ENCODE measurements around the gene ZNF135. TPM values are rescaled to one million over a fixed set of nuclear protein-coding genes. Genes with fewer than 3 reads are reported as not detected.

Gene ZNF135
- total and polyA plus RNA-seq, 2 experiments from 2014 or later = 4.3 to 7.4 TPM

DNA sequence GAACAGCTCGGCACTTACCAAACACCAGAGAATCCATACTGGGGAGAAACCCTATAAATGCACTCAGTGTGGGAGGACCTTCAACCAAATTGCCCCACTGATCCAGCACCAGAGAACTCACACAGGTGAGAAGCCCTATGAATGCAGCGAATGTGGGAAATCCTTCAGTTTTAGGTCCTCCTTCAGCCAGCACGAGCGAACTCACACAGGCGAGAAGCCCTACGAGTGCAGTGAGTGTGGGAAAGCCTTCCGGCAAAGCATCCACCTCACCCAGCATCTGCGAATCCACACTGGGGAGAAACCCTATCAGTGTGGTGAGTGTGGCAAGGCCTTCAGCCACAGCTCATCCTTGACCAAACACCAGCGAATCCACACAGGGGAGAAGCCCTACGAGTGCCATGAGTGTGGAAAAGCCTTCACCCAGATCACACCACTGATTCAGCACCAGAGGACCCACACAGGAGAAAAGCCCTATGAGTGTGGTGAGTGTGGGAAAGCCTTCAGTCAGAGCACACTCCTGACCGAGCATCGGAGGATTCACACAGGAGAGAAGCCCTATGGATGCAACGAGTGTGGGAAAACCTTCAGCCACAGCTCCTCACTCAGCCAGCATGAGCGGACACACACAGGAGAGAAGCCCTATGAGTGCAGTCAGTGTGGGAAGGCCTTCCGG, 8.3 kb downstream of the ZNF135 start:
- Histone ChIP-seq H3K9me3 (ENCODE audit: low read depth) (peaks cover 25% of the 10 kb centered on the region), H3K4me2 (no peak overlapping the region), H2AFZ (no peak overlapping the region), H4K20me1 (ENCODE audit: insufficient read depth, poor library complexity, severe bottlenecking) (no peaks in the 10 kb centered on the region), H3K36me3 (replicated peaks; ENCODE audit: insufficient read depth, low read depth) (no peaks in the 10 kb centered on the region), H3K27me3 (no peaks in the 10 kb centered on the region), H3K79me2 (no peaks in the 10 kb centered on the region), H3K9me2 (replicated peaks; ENCODE audit: insufficient read depth) (no peaks in the 10 kb centered on the region), H3K27ac (no peak overlapping the region), H3K4me1 (ENCODE audit: insufficient read depth) (no peaks in the 10 kb centered on the region), H3K4me3 (no peak overlapping the region)
- 93% methylated on average over 15 of the region's 15 CpGs for WGBS (ENCODE audit: low lambda C conversion rate, missing lambda C conversion rate)
- TF ChIP-seq EZH2phosphoT487 (IDR thresholded peaks at IDR 0.05; ENCODE audit: low read depth, severe bottlenecking, unreplicated experiment) (no peak), EZH2 (IDR thresholded peaks at IDR 0.05; ENCODE audit: borderline replicate concordance) (no peak)
- no peak for DNase-seq (ENCODE audit: low spot score)

DNA sequence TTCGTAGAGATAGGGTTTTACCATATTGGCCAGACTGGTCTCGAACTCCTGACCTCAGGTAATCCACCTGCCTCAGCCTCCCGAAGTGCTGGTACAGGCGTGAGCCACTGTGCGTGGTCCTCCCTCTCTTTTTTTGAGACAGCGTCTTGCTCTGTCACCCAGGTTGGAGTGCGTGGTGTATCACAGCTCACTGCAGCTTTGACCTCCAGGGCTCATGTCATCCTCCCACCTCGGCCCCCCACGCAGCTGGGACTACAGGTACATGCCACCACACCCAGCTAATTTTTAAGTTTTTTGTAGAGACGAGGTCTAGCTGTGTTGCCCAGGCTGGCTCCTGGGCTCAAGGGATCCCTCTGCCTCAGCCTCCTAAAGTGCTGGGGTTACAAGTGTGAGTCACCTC, 20.7 kb downstream of the ZNF135 start:
- Histone ChIP-seq H3K79me2 (no peaks in the 10 kb centered on the region), H3K4me3 (no peak overlapping the region), H3K4me1 (ENCODE audit: insufficient read depth) (no peaks in the 10 kb centered on the region), H3K4me2 (no peak overlapping the region), H3K36me3 (replicated peaks; ENCODE audit: insufficient read depth, low read depth) (no peaks in the 10 kb centered on the region), H3K27ac (no peak overlapping the region), H3K9me2 (replicated peaks; ENCODE audit: insufficient read depth) (no peaks in the 10 kb centered on the region), H2AFZ (no peak overlapping the region), H4K20me1 (ENCODE audit: insufficient read depth, poor library complexity, severe bottlenecking) (no peaks in the 10 kb centered on the region), H3K27me3 (no peaks in the 10 kb centered on the region), H3K9me3 (ENCODE audit: low read depth) (peaks cover 8% of the 10 kb centered on the region)
- TF ChIP-seq EZH2phosphoT487 (IDR thresholded peaks at IDR 0.05; ENCODE audit: low read depth, severe bottlenecking, unreplicated experiment) = no peak
- TF ChIP-seq, protein P1, sequence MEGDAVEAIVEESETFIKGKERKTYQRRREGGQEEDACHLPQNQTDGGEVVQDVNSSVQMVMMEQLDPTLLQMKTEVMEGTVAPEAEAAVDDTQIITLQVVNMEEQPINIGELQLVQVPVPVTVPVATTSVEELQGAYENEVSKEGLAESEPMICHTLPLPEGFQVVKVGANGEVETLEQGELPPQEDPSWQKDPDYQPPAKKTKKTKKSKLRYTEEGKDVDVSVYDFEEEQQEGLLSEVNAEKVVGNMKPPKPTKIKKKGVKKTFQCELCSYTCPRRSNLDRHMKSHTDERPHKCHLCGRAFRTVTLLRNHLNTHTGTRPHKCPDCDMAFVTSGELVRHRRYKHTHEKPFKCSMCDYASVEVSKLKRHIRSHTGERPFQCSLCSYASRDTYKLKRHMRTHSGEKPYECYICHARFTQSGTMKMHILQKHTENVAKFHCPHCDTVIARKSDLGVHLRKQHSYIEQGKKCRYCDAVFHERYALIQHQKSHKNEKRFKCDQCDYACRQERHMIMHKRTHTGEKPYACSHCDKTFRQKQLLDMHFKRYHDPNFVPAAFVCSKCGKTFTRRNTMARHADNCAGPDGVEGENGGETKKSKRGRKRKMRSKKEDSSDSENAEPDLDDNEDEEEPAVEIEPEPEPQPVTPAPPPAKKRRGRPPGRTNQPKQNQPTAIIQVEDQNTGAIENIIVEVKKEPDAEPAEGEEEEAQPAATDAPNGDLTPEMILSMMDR (IDR thresholded peaks at IDR 0.05; ENCODE audit: poor library complexity) = no peak
- TF ChIP-seq EZH2 (IDR thresholded peaks at IDR 0.05; ENCODE audit: borderline replicate concordance) = no peak
- WGBS (ENCODE audit: low lambda C conversion rate, missing lambda C conversion rate) = 91% methylated on average over 10 of the region's 10 CpGs
- no peak for DNase-seq (ENCODE audit: low spot score)

DNA sequence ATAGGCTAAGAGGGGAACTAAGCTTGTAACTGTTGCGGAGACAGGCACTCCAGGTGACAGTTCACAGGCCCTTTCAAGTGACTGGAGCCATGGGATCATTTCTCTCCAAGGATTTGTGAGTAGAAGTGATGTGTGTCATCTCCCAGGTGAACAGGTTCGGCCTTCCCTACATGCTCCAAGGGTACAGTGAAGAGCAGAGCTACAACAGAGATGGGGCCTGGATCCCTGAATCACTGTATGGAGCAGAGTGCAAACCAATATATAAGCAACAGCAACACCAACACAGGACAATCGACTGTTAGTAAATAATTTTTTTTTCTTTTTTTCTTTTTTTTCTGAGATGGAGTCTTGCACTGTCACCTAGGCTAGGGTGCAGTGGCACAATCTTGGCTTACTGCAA, 23.9 kb downstream of the ZNF135 start:
- 98% methylated on average over 3 of the region's 3 CpGs for WGBS (ENCODE audit: low lambda C conversion rate, missing lambda C conversion rate)

More for the DNA sequence above, 23.9 kb downstream of the ZNF135 start:
- Histone ChIP-seq H3K9me3 (ENCODE audit: low read depth) (peaks cover 11% of the 10 kb centered on the region), H3K4me3 (no peak overlapping the region), H3K27ac (no peak overlapping the region), H3K4me2 (no peak overlapping the region), H4K20me1 (ENCODE audit: insufficient read depth, poor library complexity, severe bottlenecking) (no peaks in the 10 kb centered on the region), H2AFZ (no peak overlapping the region), H3K9me2 (replicated peaks; ENCODE audit: insufficient read depth) (no peaks in the 10 kb centered on the region), H3K4me1 (ENCODE audit: insufficient read depth) (no peaks in the 10 kb centered on the region), H3K79me2 (no peaks in the 10 kb centered on the region), H3K36me3 (replicated peaks; ENCODE audit: insufficient read depth, low read depth) (no peaks in the 10 kb centered on the region), H3K27me3 (no peaks in the 10 kb centered on the region)
- no peak for DNase-seq (ENCODE audit: low spot score)
- TF ChIP-seq, protein P1 (IDR thresholded peaks at IDR 0.05; ENCODE audit: poor library complexity) = no peak
- TF ChIP-seq EZH2 (IDR thresholded peaks at IDR 0.05; ENCODE audit: borderline replicate concordance) (no peak), EZH2phosphoT487 (IDR thresholded peaks at IDR 0.05; ENCODE audit: low read depth, severe bottlenecking, unreplicated experiment) (no peak)
